HepG2 (cell line): ENCODE results near the gene KMT2B. TPM values are rescaled to one million over a fixed set of nuclear protein-coding genes. Genes with fewer than 3 reads are reported as not detected.

Experiments
- EP300 ChIP-seq, 3 experiments: sonication (generic) in 1 of 3; formaldehyde crosslinking in 1 of 3; IDR thresholded peaks; 2 replicates each; pipeline versions ENCODE4 v1.5.1 to v1.6.1; 2011 to 2020; ENCODE audit warnings: low read depth in 2 of 3, low read length in 2 of 3, borderline replicate concordance in 1 of 3, improper control_type of control experiment in 1 of 3, mild to moderate bottlenecking in 1 of 3, missing genetic modification reagents in 1 of 3, moderate library complexity in 1 of 3
- GATAD2A ChIP-seq: IDR thresholded peaks from 2 replicates; pipeline ENCODE4 v1.6.1; 2016
- HNF4G ChIP-seq, 2 experiments: sonication (generic) in 1 of 2; formaldehyde crosslinking in 1 of 2; IDR thresholded peaks; 2 replicates each; pipeline versions ENCODE4 v1.4.0 to v1.6.1; 2011 to 2020; ENCODE audit warnings: borderline replicate concordance in 2 of 2, low read depth in 2 of 2, mild to moderate bottlenecking in 2 of 2, low read length in 1 of 2, missing genetic modification reagents in 1 of 2, moderate library complexity in 1 of 2
- KLF9 ChIP-seq: IDR thresholded peaks from 2 replicates; pipeline ENCODE4 v1.6.1; 2016; ENCODE audit warnings: low read depth
- MYPOP ChIP-seq: sonication (generic); formaldehyde crosslinking; IDR thresholded peaks from 2 replicates; pipeline ENCODE4 v1.8.1; 2023; ENCODE audit warnings: mild to moderate bottlenecking, moderate library complexity, missing genetic modification reagents
- PAXIP1 ChIP-seq: sonication (generic); formaldehyde crosslinking; conservative IDR thresholded peaks from 2 replicates; pipeline ENCODE4 v1.4.0; 2020; ENCODE audit warnings: mild to moderate bottlenecking, missing genetic modification reagents, moderate library complexity
- SAP130 ChIP-seq: IDR thresholded peaks from 2 replicates; pipeline ENCODE4 v1.6.1; 2016; ENCODE audit warnings: low read depth
- TARDBP ChIP-seq: sonication (generic); formaldehyde crosslinking; IDR thresholded peaks from 2 replicates; pipeline ENCODE4 v1.8.0; 2022; ENCODE audit warnings: mild to moderate bottlenecking, missing genetic modification reagents
- TOE1 ChIP-seq: sonication (generic); formaldehyde crosslinking; IDR thresholded peaks from 2 replicates; pipeline ENCODE4 v1.4.0; 2020; ENCODE audit warnings: mild to moderate bottlenecking, missing genetic modification reagents
- XRCC5 ChIP-seq: fragments of 200-400 bp; formaldehyde crosslinking; optimal IDR thresholded peaks from 2 replicates; pipeline ENCODE3; 2017; ENCODE audit warnings: mild to moderate bottlenecking, low read length
- ZNF142 ChIP-seq: sonication (generic); formaldehyde crosslinking; IDR thresholded peaks from 2 replicates; pipeline ENCODE4 v1.4.0; 2020; ENCODE audit warnings: missing genetic modification reagents
- ZNF160 ChIP-seq: sonication (generic); formaldehyde crosslinking; IDR thresholded peaks from 2 replicates; pipeline ENCODE4 v1.8.0; 2022; ENCODE audit warnings: mild to moderate bottlenecking, inconsistent platforms, missing genetic modification reagents
- ZNF263 ChIP-seq: sonication (generic); formaldehyde crosslinking; IDR thresholded peaks from 2 replicates; pipeline ENCODE4 v1.4.0; 2020; ENCODE audit warnings: missing genetic modification reagents
- ZNF615 ChIP-seq: sonication (generic); formaldehyde crosslinking; IDR thresholded peaks from 2 replicates; pipeline ENCODE4 v1.5.0; 2020; ENCODE audit warnings: mild to moderate bottlenecking, missing genetic modification reagents, borderline replicate concordance
- polyA plus RNA-seq, 8 experiments: library from polyadenylated mRNA; depleted of rRNA in 3 of 8; stranded (reverse) in 7 of 8; unstranded in 1 of 8; fragments of >200 nt; fragmentation: Illumina TruSeq in 4 of 8; extraction: Trizol in 4 of 8; gene quantifications; 2 replicates each; pipeline versions ENCODE4 v1.2.1 to v1.2.3, GENCODE V29; 2011 to 2016; ENCODE audit warnings: low read depth in 4 of 8, missing spikeins in 1 of 8, mixed read lengths in 1 of 8; ENCODE audit not compliant: insufficient read depth in 1 of 8
- total RNA-seq, 5 experiments: library from RNA; depleted of rRNA; stranded (reverse); fragments of >200 nt; fragmentation: Illumina TruSeq; extraction: Trizol; gene quantifications; 2 replicates each; pipeline ENCODE4 v1.2.3, GENCODE V29; 2016; ENCODE audit warnings: low read depth in 1 of 5

Gene KMT2B
- total and polyA plus RNA-seq, 2 of the 13 experiments (the other 11 are each of a cell fraction or from before 2014, with no cell fraction given) = 6.2 to 16.9 TPM

DNA sequence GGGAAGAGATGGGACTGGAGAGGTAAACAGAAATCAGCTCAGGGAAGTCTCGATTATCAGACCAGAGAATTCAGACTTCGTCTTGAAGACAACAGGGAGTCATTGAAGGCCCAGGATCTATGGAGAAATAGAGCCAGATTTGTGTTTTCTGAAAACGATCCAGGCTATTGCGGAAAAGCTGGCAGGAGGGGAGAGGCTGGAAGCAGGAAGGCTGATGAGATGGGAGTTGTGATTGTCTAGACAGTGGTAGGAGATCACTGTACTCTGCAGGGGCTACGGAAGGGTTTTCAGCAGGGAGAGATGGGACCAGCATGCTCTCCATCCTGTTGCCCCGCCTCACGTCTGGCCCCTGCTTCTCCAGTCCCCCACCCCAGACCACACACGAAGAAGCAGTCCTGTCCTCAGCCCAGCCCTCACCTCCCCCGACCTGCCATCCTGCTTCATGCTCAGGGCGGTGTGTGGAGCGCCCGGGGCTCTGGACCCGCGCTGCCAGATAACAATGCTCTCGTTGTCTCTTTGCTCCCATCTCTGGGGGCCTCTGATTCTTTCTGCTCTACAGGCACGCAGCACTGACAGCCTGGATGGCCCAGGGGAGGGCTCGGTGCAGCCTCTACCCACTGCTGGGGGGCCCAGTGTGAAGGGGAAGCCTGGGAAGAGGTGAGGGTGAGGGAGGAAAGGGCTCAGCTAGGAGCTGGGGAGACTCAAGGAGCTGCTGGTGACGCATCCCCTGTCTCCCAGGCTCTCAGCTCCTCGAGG lies 59.5 kb downstream of the KMT2B start (continued):
- TF ChIP-seq MYPOP (CRISPR knock-in tag) = 0 out of 2 replicates have a peak, but pooled peaks have one; percentile 39
- no peak for TF ChIP-seq ZNF160 (CRISPR knock-in tag)
- no peak for TF ChIP-seq EP300 (IDR thresholded peaks at IDR 0.05; ENCODE audit: low read depth in 2 of 2, low read length in 2 of 2)
- no peak for TF ChIP-seq EP300 (CRISPR knock-in tag; IDR thresholded peaks at IDR 0.05; ENCODE audit: borderline replicate concordance)
- no peak for TF ChIP-seq HNF4G (IDR thresholded peaks at IDR 0.05; ENCODE audit: borderline replicate concordance, low read depth, low read length)
- no peak for TF ChIP-seq HNF4G (CRISPR knock-in tag; IDR thresholded peaks at IDR 0.05; ENCODE audit: borderline replicate concordance, low read depth)
- peak; percentile 3; the same call in 1 of the 2 replicates for TF ChIP-seq ZNF263 (CRISPR knock-in tag)
- no peak for TF ChIP-seq TOE1 (CRISPR knock-in tag)
- no peak for TF ChIP-seq GATAD2A
- TF ChIP-seq XRCC5 = peak; percentile 25
- TF ChIP-seq PAXIP1 = peak; percentile 53
- TF ChIP-seq SAP130 (CRISPR knock-in tag) = peak; percentile 68
- no peak for TF ChIP-seq ZNF615
- no peak for TF ChIP-seq ZNF142 (CRISPR knock-in tag)
- TF ChIP-seq TARDBP = no peak
- no peak for TF ChIP-seq KLF9
- TF ChIP-seq, all 625 proteins: peak for 21
